Measurements from ENCODE around the gene ALDH9A1. TPM values are rescaled to one million over a fixed set of nuclear protein-coding genes. Genes with fewer than 3 reads are reported as not detected.
A peak's percentile ranks its signal among the peaks of the same experiment; 100 is the strongest.

ALDH9A1 gene
- total and polyA plus RNA-seq, 2 of the 8 experiments (the other 6 are each of a cell fraction or from before 2014, with no cell fraction given) = 57.6 to 63.8 TPM

DNA sequence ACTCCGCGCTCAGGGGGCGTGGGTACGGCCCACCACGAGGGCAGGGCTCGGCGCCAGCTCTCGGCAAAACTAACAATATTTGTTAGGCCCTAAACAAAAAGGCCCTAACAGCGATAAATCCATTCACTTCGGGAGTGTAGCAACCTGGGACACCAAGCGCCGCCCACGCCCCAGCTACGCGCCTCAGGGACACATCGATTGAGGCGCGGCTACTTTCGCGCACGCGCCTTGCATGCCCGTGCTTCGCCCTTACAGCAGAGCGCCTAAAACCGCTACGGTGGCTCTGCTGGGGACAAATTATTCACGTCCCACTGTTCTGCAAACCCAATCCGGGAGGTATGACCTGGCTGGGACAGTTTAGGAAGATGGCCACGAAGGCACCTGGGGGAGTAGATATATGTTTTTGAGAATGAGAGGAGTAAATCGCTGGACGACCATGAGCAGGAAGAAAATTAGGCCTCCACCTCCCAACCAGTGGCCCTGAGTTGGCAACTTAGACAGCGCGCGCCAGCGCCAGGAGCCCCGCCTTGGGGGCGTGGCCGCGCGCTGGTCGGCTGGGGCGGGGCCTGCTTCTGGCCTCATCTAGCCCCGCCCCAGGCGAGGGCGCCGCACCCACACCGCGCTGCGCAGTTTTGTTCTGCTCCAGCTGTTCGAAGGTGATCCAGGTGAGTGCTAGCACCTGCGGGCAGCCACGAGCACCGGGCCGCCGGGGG is 67.6 kb downstream of the ALDH9A1 start, which contains the start of gene MGST3 (continued):
- TF ChIP-seq, protein P1, sequence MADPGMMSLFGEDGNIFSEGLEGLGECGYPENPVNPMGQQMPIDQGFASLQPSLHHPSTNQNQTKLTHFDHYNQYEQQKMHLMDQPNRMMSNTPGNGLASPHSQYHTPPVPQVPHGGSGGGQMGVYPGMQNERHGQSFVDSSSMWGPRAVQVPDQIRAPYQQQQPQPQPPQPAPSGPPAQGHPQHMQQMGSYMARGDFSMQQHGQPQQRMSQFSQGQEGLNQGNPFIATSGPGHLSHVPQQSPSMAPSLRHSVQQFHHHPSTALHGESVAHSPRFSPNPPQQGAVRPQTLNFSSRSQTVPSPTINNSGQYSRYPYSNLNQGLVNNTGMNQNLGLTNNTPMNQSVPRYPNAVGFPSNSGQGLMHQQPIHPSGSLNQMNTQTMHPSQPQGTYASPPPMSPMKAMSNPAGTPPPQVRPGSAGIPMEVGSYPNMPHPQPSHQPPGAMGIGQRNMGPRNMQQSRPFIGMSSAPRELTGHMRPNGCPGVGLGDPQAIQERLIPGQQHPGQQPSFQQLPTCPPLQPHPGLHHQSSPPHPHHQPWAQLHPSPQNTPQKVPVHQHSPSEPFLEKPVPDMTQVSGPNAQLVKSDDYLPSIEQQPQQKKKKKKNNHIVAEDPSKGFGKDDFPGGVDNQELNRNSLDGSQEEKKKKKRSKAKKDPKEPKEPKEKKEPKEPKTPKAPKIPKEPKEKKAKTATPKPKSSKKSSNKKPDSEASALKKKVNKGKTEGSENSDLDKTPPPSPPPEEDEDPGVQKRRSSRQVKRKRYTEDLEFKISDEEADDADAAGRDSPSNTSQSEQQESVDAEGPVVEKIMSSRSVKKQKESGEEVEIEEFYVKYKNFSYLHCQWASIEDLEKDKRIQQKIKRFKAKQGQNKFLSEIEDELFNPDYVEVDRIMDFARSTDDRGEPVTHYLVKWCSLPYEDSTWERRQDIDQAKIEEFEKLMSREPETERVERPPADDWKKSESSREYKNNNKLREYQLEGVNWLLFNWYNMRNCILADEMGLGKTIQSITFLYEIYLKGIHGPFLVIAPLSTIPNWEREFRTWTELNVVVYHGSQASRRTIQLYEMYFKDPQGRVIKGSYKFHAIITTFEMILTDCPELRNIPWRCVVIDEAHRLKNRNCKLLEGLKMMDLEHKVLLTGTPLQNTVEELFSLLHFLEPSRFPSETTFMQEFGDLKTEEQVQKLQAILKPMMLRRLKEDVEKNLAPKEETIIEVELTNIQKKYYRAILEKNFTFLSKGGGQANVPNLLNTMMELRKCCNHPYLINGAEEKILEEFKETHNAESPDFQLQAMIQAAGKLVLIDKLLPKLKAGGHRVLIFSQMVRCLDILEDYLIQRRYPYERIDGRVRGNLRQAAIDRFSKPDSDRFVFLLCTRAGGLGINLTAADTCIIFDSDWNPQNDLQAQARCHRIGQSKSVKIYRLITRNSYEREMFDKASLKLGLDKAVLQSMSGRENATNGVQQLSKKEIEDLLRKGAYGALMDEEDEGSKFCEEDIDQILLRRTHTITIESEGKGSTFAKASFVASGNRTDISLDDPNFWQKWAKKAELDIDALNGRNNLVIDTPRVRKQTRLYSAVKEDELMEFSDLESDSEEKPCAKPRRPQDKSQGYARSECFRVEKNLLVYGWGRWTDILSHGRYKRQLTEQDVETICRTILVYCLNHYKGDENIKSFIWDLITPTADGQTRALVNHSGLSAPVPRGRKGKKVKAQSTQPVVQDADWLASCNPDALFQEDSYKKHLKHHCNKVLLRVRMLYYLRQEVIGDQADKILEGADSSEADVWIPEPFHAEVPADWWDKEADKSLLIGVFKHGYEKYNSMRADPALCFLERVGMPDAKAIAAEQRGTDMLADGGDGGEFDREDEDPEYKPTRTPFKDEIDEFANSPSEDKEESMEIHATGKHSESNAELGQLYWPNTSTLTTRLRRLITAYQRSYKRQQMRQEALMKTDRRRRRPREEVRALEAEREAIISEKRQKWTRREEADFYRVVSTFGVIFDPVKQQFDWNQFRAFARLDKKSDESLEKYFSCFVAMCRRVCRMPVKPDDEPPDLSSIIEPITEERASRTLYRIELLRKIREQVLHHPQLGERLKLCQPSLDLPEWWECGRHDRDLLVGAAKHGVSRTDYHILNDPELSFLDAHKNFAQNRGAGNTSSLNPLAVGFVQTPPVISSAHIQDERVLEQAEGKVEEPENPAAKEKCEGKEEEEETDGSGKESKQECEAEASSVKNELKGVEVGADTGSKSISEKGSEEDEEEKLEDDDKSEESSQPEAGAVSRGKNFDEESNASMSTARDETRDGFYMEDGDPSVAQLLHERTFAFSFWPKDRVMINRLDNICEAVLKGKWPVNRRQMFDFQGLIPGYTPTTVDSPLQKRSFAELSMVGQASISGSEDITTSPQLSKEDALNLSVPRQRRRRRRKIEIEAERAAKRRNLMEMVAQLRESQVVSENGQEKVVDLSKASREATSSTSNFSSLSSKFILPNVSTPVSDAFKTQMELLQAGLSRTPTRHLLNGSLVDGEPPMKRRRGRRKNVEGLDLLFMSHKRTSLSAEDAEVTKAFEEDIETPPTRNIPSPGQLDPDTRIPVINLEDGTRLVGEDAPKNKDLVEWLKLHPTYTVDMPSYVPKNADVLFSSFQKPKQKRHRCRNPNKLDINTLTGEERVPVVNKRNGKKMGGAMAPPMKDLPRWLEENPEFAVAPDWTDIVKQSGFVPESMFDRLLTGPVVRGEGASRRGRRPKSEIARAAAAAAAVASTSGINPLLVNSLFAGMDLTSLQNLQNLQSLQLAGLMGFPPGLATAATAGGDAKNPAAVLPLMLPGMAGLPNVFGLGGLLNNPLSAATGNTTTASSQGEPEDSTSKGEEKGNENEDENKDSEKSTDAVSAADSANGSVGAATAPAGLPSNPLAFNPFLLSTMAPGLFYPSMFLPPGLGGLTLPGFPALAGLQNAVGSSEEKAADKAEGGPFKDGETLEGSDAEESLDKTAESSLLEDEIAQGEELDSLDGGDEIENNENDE (IDR thresholded peaks at IDR 0.05; ENCODE audit: insufficient replicate concordance, low read length) = no peak
- peak; percentile 62; the same call in 1 of the 2 replicates for TF ChIP-seq SP1 (IDR thresholded peaks at IDR 0.05; ENCODE audit: low read depth, low read length)
- TF ChIP-seq, protein P2, sequence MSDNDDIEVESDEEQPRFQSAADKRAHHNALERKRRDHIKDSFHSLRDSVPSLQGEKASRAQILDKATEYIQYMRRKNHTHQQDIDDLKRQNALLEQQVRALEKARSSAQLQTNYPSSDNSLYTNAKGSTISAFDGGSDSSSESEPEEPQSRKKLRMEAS (IDR thresholded peaks at IDR 0.05) = peak; percentile 68; the same call in 1 of the 2 replicates
- peak in 1 of 2 experiments; percentile 17; a peak in 1 of 3 replicates for TF ChIP-seq EP300 (IDR thresholded peaks at IDR 0.05; ENCODE audit: borderline replicate concordance in 1 of 2, low read depth in 2 of 2, low read length in 2 of 2)
- TF ChIP-seq CREB1 (IDR thresholded peaks at IDR 0.05) = peak; percentile 72
- TF ChIP-seq JUN (IDR thresholded peaks at IDR 0.05; ENCODE audit: low read depth, low read length) = no peak
- peak; percentile 86 for TF ChIP-seq ASH2L (IDR thresholded peaks at IDR 0.05; ENCODE audit: low read length)

Data from H1 (cell line).